Activated naive CD8-positive, alpha-beta T cell (primary cell): ENCODE results near the gene GALNT9.

Source experiments
- H3K27ac Mint-ChIP-seq: one replicate; pipeline ENCODE4 v1.8.0; 2021; ENCODE audit warnings: mixed read lengths
- H3K27me3 Mint-ChIP-seq: one replicate; pipeline ENCODE4 v1.8.0; 2021; ENCODE audit warnings: mixed read lengths
- H3K36me3 Mint-ChIP-seq: one replicate; pipeline ENCODE4 v1.8.0; 2021; ENCODE audit warnings: mixed read lengths
- H3K4me1 Mint-ChIP-seq: one replicate; pipeline ENCODE4 v1.8.0; 2021; ENCODE audit warnings: low read depth, mixed read lengths
- H3K4me3 Mint-ChIP-seq: one replicate; pipeline ENCODE4 v1.8.0; 2021; ENCODE audit warnings: mild to moderate bottlenecking, mixed read lengths
- H3K9me3 Mint-ChIP-seq: one replicate; pipeline ENCODE4 v1.8.0; 2021; ENCODE audit warnings: low read depth, mixed read lengths

GALNT9 gene

DNA sequence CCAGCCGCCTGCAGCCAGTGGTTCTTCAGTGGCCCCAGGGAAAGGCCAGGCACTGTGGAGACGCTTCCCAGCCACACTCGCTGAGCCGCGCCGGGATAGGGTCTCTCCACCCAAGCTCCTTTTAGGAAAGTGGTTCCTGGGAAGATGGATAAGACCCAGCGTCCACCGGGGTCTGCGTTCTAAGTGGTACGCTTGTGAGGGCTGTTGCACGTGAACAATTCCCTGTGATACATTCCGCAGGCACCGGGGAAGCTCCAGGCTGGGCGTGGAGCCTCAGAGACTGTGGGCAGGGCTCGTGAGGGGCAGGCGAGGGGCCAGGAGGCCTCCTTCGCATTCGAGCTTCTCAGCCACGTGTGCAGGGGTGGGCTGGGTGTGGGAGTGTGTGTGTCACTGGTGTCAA, 48.4 kb downstream of the GALNT9 start:
- H3K27ac Mint-ChIP-seq, result no peak overlapping the region
- H3K36me3 Mint-ChIP-seq, result no peaks in the 10 kb centered on the region
- peaks cover 5% of the 10 kb centered on the region for H3K4me1 Mint-ChIP-seq
- peaks cover 17% of the 10 kb centered on the region for H3K27me3 Mint-ChIP-seq
- H3K4me3 Mint-ChIP-seq, result no peak overlapping the region
- no peaks in the 10 kb centered on the region for H3K9me3 Mint-ChIP-seq

DNA sequence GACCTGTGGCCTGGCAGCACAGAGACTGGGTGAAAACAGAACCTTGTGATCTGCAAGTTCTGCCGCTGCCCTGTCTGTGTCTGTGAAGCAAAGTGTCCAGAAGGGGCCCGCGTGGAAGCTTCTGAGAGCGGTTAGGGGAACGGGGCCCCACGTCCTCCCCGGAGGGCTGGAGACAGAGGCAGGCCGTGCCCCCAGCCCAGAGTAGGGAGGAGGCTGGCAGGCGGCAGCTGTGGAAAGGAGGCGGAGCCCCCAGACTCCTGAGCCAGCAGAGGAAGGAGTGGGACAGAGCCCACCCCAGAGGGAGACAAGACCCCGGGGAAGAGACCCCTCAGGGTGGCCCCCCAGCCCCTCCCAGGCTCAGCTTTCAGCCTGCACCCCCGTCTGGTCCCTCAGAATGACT, 49.0 kb downstream of the GALNT9 start:
- Mint-ChIP-seq H3K4me1 (peaks cover 2% of the 10 kb centered on the region), H3K36me3 (no peaks in the 10 kb centered on the region), H3K27me3 (peaks cover 15% of the 10 kb centered on the region), H3K27ac (no peak overlapping the region), H3K4me3 (no peak overlapping the region), H3K9me3 (no peaks in the 10 kb centered on the region)

DNA sequence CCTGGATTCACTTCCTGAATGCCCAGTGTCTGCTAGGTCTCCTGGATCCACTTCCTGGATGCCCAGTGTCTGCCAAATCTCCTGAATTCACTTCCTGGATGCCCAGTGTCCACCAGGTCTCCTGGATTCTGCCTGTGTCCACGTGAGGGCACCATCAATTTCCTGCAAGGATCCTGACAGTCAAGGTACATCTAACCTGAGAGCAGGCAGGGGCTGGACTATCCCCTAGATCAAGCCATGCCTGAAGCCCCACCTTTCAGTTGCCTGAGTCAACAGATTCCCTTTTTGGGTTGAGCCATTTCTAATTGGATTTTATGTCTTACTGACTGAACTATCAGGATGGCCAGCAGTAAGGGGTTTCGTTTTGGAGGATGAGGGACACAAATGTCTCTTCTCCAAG, 49.5 kb downstream of the GALNT9 start:
- peaks cover 16% of the 10 kb centered on the region for H3K27me3 Mint-ChIP-seq
- no peaks in the 10 kb centered on the region for H3K36me3 Mint-ChIP-seq
- no peak overlapping the region for H3K4me3 Mint-ChIP-seq
- no peaks in the 10 kb centered on the region for H3K9me3 Mint-ChIP-seq
- peaks cover 2% of the 10 kb centered on the region for H3K4me1 Mint-ChIP-seq
- H3K27ac Mint-ChIP-seq, result no peak overlapping the region

DNA sequence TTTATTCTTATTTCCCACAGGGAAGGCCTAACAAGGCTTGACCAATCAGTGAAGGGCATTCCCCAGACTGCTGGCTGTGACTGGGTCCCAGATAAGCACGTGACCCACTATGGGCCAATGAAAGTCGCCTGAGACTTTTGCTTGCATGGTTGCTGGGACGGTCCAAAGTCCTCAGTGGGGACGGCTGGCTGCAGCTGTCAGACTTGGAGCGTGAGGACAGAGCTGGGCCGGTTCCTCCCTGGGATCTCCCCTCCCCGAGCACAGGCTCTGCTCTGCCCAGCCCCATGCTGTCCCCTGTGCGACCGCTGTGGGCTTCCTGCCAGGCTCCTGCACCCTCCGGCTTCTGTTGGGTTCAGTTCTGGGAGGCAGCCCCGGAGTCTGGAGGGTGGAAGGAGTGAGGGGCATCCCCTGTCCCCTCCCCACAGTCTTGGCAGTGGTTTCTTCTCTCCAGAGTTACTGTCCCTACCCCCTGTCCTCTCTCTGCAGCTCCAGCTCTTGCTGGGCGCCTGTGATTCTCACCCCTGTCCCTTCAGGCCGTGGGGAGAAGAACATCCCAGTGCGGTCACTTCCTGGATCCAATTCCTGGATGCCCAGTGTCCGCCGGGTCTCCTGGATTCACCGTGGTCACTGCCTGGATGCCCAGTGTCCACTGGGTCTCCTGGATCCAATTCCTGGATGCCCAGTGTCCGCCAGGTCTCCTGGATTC, 50.1 kb downstream of the GALNT9 start:
- Mint-ChIP-seq H3K4me1 (peaks cover 2% of the 10 kb centered on the region), H3K36me3 (no peaks in the 10 kb centered on the region), H3K9me3 (no peaks in the 10 kb centered on the region), H3K27ac (no peak overlapping the region), H3K27me3 (peaks cover 20% of the 10 kb centered on the region), H3K4me3 (no peak overlapping the region)

DNA sequence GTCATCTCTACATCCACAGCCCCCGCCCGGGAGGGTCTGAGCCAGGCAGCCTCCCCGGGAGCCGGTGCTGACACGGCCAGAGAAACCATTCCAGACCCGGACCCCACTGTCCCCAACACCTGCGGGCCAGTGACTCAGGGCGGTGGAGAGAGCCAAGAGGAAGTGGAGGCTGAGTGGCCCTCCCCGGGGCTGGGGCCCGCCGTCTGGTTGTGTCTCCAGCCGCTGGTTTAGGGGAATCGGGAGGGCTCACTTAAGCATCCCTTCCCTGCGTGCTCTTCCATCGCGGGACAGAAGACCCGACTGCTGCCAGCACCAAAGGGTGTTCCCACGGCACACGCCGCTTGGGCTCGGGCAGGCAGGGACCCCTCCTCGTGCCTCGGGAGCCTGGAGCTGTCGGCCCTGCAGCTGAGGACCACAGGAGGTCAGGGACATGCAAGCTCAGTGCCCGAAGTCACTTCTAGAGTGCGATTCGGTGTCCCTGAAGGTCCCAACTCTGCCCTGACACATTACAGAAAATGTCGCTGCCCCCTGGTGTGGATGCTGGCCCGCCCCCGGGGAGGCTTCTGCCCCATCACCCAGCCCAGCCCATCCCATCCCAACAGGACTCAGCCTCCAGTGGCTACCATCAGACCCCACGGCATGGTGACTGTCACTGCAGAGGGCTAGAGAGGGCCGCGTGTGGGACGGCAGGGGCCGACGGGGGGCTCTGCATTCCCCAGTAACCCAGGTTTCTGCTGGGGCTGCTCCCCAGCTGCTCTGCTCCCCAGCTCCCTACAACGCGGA, 50.8 kb downstream of the GALNT9 start:
- no peak overlapping the region for H3K4me3 Mint-ChIP-seq
- no peaks in the 10 kb centered on the region for H3K4me1 Mint-ChIP-seq
- H3K9me3 Mint-ChIP-seq, result no peaks in the 10 kb centered on the region
- peaks cover 17% of the 10 kb centered on the region for H3K27me3 Mint-ChIP-seq
- H3K27ac Mint-ChIP-seq, result no peak overlapping the region
- H3K36me3 Mint-ChIP-seq, result no peaks in the 10 kb centered on the region

DNA sequence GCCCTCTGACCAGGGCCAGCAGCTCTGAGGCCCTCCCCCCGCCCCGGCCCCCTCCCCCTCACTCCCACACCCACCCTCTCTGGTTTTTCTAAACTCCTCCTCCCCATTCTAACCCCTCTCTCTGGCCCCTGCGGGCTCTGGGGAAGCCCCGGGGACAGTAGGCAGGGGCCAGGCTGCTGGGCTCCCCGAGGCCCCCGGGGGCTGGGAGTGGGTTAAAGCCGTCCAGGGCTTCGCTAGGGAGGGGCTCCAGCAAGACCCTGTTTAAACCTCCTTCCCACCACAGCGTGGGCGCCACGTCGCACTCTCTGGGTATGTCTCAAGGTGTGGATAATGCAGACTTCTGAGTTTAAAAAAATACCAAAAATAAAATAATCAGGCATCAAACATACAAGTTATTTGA, 51.4 kb downstream of the GALNT9 start:
- Mint-ChIP-seq H3K9me3 (no peaks in the 10 kb centered on the region), H3K27me3 (peaks cover 17% of the 10 kb centered on the region), H3K36me3 (no peaks in the 10 kb centered on the region), H3K27ac (no peak overlapping the region), H3K4me3 (no peak overlapping the region), H3K4me1 (no peaks in the 10 kb centered on the region)

DNA sequence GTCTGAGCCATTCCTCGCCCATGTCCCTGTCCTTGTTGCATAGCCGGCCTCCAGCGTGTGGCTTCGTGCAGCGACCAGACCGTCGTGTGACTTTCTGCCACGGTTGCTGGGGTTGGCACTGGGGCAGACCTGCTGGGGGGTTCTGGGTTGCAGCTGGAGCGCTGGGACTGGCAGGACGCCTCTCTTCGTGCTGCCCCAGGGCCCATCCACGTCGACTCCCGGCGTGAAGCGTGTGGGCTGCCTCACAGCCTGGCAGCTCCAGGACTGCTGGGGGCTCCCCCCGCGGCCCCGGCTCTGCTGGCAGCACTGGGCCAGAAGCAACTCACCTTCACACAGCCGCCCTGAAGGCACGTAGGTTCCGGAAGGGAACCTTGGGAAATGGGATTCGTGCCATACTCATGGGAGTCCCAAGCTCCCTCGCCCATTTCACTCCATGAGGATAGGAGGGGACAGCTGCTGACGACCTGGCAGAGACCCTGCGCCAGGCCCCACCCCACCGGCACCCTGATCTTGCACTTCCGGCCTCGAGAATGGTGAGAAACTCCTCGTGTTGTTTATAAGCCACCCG, 51.9 kb downstream of the GALNT9 start:
- Mint-ChIP-seq H3K27me3 (peaks cover 18% of the 10 kb centered on the region), H3K4me1 (no peaks in the 10 kb centered on the region), H3K36me3 (no peaks in the 10 kb centered on the region), H3K9me3 (no peaks in the 10 kb centered on the region), H3K27ac (no peak overlapping the region), H3K4me3 (no peak overlapping the region)

DNA sequence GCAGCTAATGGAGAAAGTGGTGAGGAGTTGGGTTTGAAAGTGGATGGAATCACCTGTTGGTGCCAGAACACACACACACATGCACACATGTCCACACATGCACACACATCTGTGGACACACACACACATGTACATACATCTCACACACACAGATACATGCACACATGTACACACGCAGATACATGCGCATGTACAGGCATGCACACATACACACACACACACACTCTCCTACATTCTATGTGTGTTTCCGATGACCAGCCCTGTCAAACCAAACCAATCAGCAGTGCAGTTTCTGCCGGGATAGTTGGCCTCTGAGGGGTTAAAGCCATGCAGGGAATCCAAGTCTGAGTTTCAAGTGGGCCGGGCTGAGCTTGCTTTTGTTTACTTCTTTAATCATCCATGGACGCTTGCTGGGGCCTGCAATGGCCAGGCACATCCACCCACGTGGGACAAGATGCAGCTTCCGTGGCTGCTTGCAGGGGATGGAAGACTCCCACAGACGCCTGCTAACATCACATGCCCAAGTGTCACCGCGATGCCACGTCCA, 52.5 kb downstream of the GALNT9 start:
- Mint-ChIP-seq H3K4me3 (no peak overlapping the region), H3K4me1 (no peaks in the 10 kb centered on the region), H3K36me3 (no peaks in the 10 kb centered on the region), H3K27ac (no peak overlapping the region), H3K27me3 (peaks cover 19% of the 10 kb centered on the region), H3K9me3 (no peaks in the 10 kb centered on the region)

DNA sequence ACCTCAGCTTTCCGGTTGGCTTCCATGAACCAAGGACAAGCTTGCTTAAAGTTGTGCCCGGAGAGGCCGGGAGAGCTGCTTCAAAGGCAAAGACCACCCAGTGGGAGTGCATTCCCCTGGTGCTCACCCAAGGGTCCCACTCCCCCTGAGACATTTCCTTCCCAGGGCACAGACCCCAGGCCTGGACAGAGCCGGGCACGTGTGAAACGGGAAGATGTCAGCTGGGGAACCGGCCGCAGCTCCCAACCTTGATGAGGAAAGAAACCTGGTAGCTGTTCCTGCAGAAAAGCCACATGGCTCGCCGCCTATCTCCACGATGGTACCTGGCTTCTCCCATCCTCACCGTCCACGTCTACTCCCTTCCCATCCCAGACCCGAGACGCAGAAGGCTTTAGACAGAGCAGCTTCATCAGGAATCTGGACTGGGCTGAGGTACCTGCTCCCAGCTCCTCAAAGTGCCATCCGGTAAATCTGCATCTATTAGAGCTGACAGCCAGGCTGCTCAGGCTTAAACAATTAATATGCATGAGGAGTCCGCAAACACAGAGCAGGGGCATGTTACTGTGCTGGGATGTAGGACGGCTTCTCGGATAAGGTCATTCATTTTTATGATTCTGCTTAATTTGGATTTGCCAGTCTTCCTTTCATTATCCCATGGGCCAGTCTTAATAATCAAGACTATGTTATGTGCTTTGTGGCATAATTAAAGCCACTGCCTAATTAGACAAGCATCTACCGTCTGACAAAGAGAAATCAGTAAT, 53.1 kb downstream of the GALNT9 start:
- Mint-ChIP-seq H3K4me3 (no peak overlapping the region), H3K36me3 (no peaks in the 10 kb centered on the region)

DNA sequence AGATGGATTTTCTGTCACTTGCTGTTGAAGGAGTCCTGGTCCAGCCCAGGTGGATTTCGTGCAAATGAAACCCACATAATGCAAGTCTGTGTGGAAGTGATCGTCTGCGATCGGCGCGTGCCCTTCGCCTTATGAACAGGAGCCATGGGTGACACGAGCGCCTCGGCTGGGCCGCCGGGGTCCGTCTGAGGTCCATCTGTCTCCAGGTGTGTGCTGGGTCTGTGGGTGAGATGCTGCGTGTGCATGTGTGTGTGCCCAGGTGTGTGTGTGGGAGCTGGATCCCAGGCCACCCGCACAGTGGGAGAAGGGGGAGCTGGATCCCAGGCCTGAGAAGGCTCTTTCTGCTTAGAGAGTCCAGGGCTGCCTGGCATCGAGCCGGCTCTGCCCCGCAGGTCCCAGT, 53.8 kb downstream of the GALNT9 start:
- H3K4me3 Mint-ChIP-seq, result no peak overlapping the region
- H3K27me3 Mint-ChIP-seq, result peaks cover 19% of the 10 kb centered on the region
- H3K4me1 Mint-ChIP-seq, result no peaks in the 10 kb centered on the region
- no peak overlapping the region for H3K27ac Mint-ChIP-seq
- no peaks in the 10 kb centered on the region for H3K36me3 Mint-ChIP-seq
- no peaks in the 10 kb centered on the region for H3K9me3 Mint-ChIP-seq

More for the DNA sequence above, 53.1 kb downstream of the GALNT9 start:
- H3K27me3 Mint-ChIP-seq, result peaks cover 19% of the 10 kb centered on the region
- H3K27ac Mint-ChIP-seq, result no peak overlapping the region
- H3K4me1 Mint-ChIP-seq, result no peaks in the 10 kb centered on the region
- H3K9me3 Mint-ChIP-seq, result no peaks in the 10 kb centered on the region

DNA sequence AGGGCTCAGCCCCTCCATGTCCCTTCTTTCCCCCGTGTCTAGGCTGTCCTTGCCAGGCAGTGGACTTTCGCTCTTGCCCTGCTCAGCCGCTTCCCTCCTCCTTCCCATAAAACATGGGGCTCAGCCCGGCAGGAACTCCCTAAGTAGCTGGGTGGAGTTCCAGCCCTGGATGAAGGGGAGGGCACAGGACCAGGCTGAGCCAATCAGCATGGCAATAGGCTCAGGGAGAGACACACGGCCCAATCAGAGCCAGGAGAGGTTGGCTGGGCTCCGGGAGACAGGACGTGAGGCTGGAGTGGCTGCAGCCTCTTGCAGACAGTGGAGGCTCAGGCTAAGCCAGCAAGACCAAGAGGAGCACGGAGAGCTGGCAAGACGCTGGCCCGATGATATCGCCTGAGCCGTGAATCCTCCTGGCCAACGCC, 54.3 kb downstream of the GALNT9 start:
- H3K27ac Mint-ChIP-seq, result no peak overlapping the region
- H3K4me1 Mint-ChIP-seq, result no peaks in the 10 kb centered on the region
- H3K27me3 Mint-ChIP-seq, result peaks cover 19% of the 10 kb centered on the region
- no peaks in the 10 kb centered on the region for H3K9me3 Mint-ChIP-seq
- H3K4me3 Mint-ChIP-seq, result no peak overlapping the region
- H3K36me3 Mint-ChIP-seq, result no peaks in the 10 kb centered on the region

DNA sequence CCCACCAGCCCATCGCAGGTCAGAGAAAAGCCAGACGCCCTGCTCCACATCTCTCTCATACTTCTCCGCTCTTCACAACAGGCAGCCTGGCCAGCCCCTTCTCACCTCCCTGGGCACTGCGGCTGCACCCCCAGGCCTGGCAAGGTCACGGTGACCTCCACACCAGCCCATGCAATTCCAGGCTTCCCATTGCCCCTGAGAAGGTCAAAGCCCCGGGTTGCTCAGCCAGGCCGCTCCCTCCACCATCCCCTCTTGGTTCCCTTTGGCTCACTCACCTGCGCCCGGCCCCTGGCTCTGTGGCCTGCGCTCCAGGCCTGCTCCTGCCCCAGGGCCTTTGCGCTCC, 55.4 kb downstream of the GALNT9 start:
- Mint-ChIP-seq H3K9me3 (no peaks in the 10 kb centered on the region), H3K27me3 (peaks cover 17% of the 10 kb centered on the region), H3K4me1 (no peaks in the 10 kb centered on the region), H3K4me3 (no peak overlapping the region), H3K36me3 (no peaks in the 10 kb centered on the region), H3K27ac (no peak overlapping the region)

DNA sequence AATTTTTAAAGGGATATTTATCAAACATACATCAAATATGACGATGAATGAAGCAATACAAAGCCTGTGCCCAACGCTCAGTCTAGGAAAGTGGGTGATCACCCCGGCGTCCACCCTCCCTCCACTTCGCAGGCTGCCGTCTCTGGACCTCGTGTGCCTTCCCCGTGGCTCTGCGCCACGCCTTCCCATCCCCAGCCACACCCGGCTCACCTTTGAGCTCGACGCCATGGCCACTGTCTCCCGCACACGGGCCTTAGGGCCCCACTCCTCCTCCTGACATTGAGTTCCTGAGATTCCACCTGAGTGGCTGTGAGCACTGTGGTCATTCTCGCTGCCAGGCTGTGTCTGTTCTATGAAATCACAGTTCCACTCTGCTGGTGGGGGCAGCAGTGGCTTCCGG, 56.7 kb downstream of the GALNT9 start:
- no peak overlapping the region for H3K4me3 Mint-ChIP-seq
- peaks cover 17% of the 10 kb centered on the region for H3K27me3 Mint-ChIP-seq
- H3K27ac Mint-ChIP-seq, result no peak overlapping the region
- H3K9me3 Mint-ChIP-seq, result no peaks in the 10 kb centered on the region
- no peaks in the 10 kb centered on the region for H3K36me3 Mint-ChIP-seq
- no peaks in the 10 kb centered on the region for H3K4me1 Mint-ChIP-seq

DNA sequence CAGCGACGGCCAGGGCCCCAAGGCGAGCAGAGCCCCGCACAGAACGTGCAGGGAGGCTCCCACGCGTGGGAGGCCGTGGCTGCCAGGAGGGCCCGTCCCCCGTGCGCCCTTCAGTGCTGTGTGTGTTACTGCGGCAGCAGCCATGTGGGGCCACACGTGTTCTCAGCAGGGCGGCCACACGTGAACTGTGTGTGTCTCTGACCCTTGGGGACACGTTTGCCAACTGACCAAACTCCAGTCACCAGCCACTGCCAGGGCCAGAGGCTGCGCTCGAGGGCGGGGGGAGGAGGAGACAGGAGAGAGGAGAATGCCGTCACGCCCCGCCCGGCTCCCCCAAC, 57.7 kb downstream of the GALNT9 start:
- Mint-ChIP-seq H3K4me1 (no peaks in the 10 kb centered on the region), H3K27me3 (peaks cover 12% of the 10 kb centered on the region), H3K27ac (no peak overlapping the region), H3K9me3 (no peaks in the 10 kb centered on the region), H3K36me3 (no peaks in the 10 kb centered on the region), H3K4me3 (no peak overlapping the region)
